HepG2 (cell line): ENCODE results near the gene MYBPC2. TPM values are rescaled to one million over a fixed set of nuclear protein-coding genes. Genes with fewer than 3 reads are reported as not detected.
"Not testable (repeated sequence)": the region's sequence is repeated elsewhere in the genome, so short reads cannot be mapped to it uniquely, and the experiment has no call there.

Experiments
- ATAC-seq: fragments of 200-7000 bp; cut with Tn5 transposase; 3 replicates; pipeline ENCODE4 v1.9.1; 2020; ENCODE audit warnings: mild to moderate bottlenecking, moderate library complexity
- BruUV-seq: library from RNA; stranded (reverse); fragments of 400-500 nt; replicated peaks from 2 replicates; lab custom pipeline; 2021; lab: Mats Ljungman, UMichigan
- CTCF ChIA-PET: fragments of 300-600 bp; formaldehyde crosslinking; extraction: SDS; loops from one replicate; lab custom pipeline; 2021; ENCODE audit warnings: low total read pairs, inconsistent platforms, low intra/inter-chr PET ratio; lab: Yijun Ruan, JAX
- POLR2A ChIA-PET: fragments of 350-600 bp; sonication (Branson Sonifier 250); formaldehyde crosslinking; loops from one replicate; lab custom pipeline; 2020; ENCODE audit warnings: antibody characterized with exemption, inconsistent platforms; lab: Yijun Ruan, JAX
- DNase-seq: peaks from one replicate; pipeline ENCODE4 v3.0.0-alpha.2; 2015; ENCODE audit warnings: low spot score
- FAIRE-seq: peaks from 3 replicates; lab custom pipeline; 2011; peaks lifted over from hg19 to GRCh38; lab: Jason Lieb, UNC
- H2AFZ ChIP-seq: one replicate; pipeline ENCODE4 v1.6.1; 2011; ENCODE audit warnings: low read length, inconsistent platforms
- H3K27ac ChIP-seq: fragments of 300-600 bp; 3 replicates; pipeline ENCODE4 v1.8.0; 2011; ENCODE audit warnings: mixed run types, mild to moderate bottlenecking, mixed read lengths, low read length, inconsistent platforms; ENCODE audit not compliant: insufficient read depth; ENCODE audit errors: extremely low read length
- H3K27me3 ChIP-seq, 2 experiments: fragments of 200-600 bp in 1 of 2; 2 replicates in 1 of 2; 3 replicates in 1 of 2; pipeline versions ENCODE4 v1.6.0 to v1.8.0; 2011; ENCODE audit warnings: low read length in 2 of 2, mild to moderate bottlenecking in 2 of 2, moderate library complexity in 2 of 2, inconsistent platforms in 1 of 2; ENCODE audit not compliant: insufficient read depth in 2 of 2, control insufficient read depth in 1 of 2
- H3K36me3 ChIP-seq, 2 experiments: fragments of 200-600 bp in 1 of 2; replicated peaks in 1 of 2; 2 replicates in 1 of 2; 3 replicates in 1 of 2; pipeline versions ENCODE4 v1.5.1 to v1.8.0; 2011; ENCODE audit warnings: low read length in 2 of 2, inconsistent platforms in 1 of 2; ENCODE audit not compliant: insufficient read depth in 2 of 2, control insufficient read depth in 1 of 2
- H3K4me1 ChIP-seq: 2 replicates; pipeline ENCODE4 v1.5.1; 2012; ENCODE audit warnings: low read length, inconsistent platforms; ENCODE audit not compliant: insufficient read depth
- H3K4me2 ChIP-seq: 2 replicates; pipeline ENCODE4 v1.6.0; 2011; ENCODE audit warnings: low read depth, low read length, inconsistent platforms
- H3K4me3 ChIP-seq, 3 experiments: fragments of 200-600 bp in 1 of 3; sonication (generic), shearing (Covaris generic) in 1 of 3; replicated peaks in 1 of 3; 2 replicates each; pipeline ENCODE4 v1.5.1; 2011 to 2016; ENCODE audit warnings: low read length in 3 of 3, inconsistent platforms in 2 of 3, low read depth in 2 of 3, mild to moderate bottlenecking in 2 of 3, control low read depth in 1 of 3, mixed read lengths in 1 of 3; ENCODE audit not compliant: insufficient read depth in 1 of 3
- H3K79me2 ChIP-seq: one replicate; pipeline ENCODE4 v1.6.1; 2011; ENCODE audit warnings: low read length, inconsistent platforms; ENCODE audit not compliant: insufficient read depth
- H3K9ac ChIP-seq: 2 replicates; pipeline ENCODE4 v1.6.0; 2011; ENCODE audit warnings: mild to moderate bottlenecking, low read depth, low read length, inconsistent platforms; ENCODE audit not compliant: insufficient read depth
- H3K9me3 ChIP-seq: 2 replicates; pipeline ENCODE4 v1.5.1; 2012; ENCODE audit warnings: mild to moderate bottlenecking, low read length
- H4K20me1 ChIP-seq: 2 replicates; pipeline ENCODE4 v1.6.0; 2011; ENCODE audit warnings: inconsistent platforms, mild to moderate bottlenecking, low read length, moderate library complexity; ENCODE audit not compliant: insufficient read depth
- CBX1 ChIP-seq: IDR thresholded peaks from one replicate; pipeline ENCODE4 v1.6.1; 2016; ENCODE audit warnings: antibody characterized with exemption, low read depth
- CENPBD1 ChIP-seq: sonication (generic); formaldehyde crosslinking; IDR thresholded peaks from 2 replicates; pipeline ENCODE4 v1.8.0; 2022; ENCODE audit warnings: missing genetic modification reagents, low read depth, mild to moderate bottlenecking, borderline replicate concordance
- KDM4B ChIP-seq: sonication (generic); formaldehyde crosslinking; IDR thresholded peaks from 2 replicates; pipeline ENCODE4 v1.4.0; 2020; ENCODE audit warnings: missing genetic modification reagents
- MAFK ChIP-seq, 2 experiments: IDR thresholded peaks in 1 of 2; conservative IDR thresholded peaks in 1 of 2; 2 replicates each; pipeline ENCODE4 v1.6.1; 2011; ENCODE audit warnings: improper control_type of control experiment in 2 of 2, low read length in 2 of 2
- MBD4 ChIP-seq: IDR thresholded peaks from 2 replicates; pipeline ENCODE4 v1.6.1; 2012; ENCODE audit warnings: low read length, inconsistent platforms, borderline replicate concordance
- RAD21 ChIP-seq: fragments of 450-650 bp; formaldehyde crosslinking; IDR thresholded peaks from 2 replicates; pipeline ENCODE4 v1.5.0; 2020; ENCODE audit warnings: mild to moderate bottlenecking
- SALL2 ChIP-seq: sonication (generic); formaldehyde crosslinking; IDR thresholded peaks from 2 replicates; pipeline ENCODE4 v1.8.1; 2023; ENCODE audit warnings: mild to moderate bottlenecking, missing genetic modification reagents, inconsistent platforms
- SKIL ChIP-seq: sonication (generic); formaldehyde crosslinking; IDR thresholded peaks from 2 replicates; pipeline ENCODE4 v1.8.0; 2022; ENCODE audit warnings: missing genetic modification reagents, mild to moderate bottlenecking, moderate library complexity, borderline replicate concordance
- TFDP2 ChIP-seq: sonication (generic); formaldehyde crosslinking; IDR thresholded peaks from 2 replicates; pipeline ENCODE4 v1.4.0; 2020; ENCODE audit warnings: missing genetic modification reagents
- ZFX ChIP-seq: sonication (generic); formaldehyde crosslinking; IDR thresholded peaks from 2 replicates; pipeline ENCODE4 v1.4.0; 2020; ENCODE audit warnings: mild to moderate bottlenecking, low read depth, missing genetic modification reagents, moderate library complexity
- ZNF138 ChIP-seq: sonication (generic); formaldehyde crosslinking; IDR thresholded peaks from 2 replicates; pipeline ENCODE4 v1.5.0; 2020; ENCODE audit warnings: mild to moderate bottlenecking, low read depth, missing genetic modification reagents
- ZNF33B ChIP-seq: sonication (generic); formaldehyde crosslinking; IDR thresholded peaks from 2 replicates; pipeline ENCODE4 v1.5.1; 2020; ENCODE audit warnings: mild to moderate bottlenecking, missing genetic modification reagents
- ZNF570 ChIP-seq: sonication (generic); formaldehyde crosslinking; IDR thresholded peaks from 2 replicates; pipeline ENCODE4 v1.4.0; 2020; ENCODE audit warnings: mild to moderate bottlenecking, missing genetic modification reagents, borderline replicate concordance
- ZNF782 ChIP-seq: sonication (generic); formaldehyde crosslinking; IDR thresholded peaks from 2 replicates; pipeline ENCODE4 v1.4.0; 2020; ENCODE audit warnings: missing genetic modification reagents, mild to moderate bottlenecking, borderline replicate concordance
- ZNF850 ChIP-seq: sonication (generic); formaldehyde crosslinking; conservative IDR thresholded peaks from 2 replicates; pipeline ENCODE4 v1.9.0; 2021; ENCODE audit warnings: mild to moderate bottlenecking, missing genetic modification reagents
- WGBS: methylation state at CpG from one replicate; pipeline ENCODE4 v1.1.6; 2017; ENCODE audit warnings: low lambda C conversion rate; 5-methylcytosine and 5-hydroxymethylcytosine counted together
- in situ Hi-C: cut with HindIII; loops from 2 replicates; pipeline ENCODE4 v1.10.0; 2017; ENCODE audit warnings: low pct_unique_long_range_greater_than_20kb; ENCODE audit not compliant: extremely low pct_ligation_motif_present
- intact Hi-C: fragments of 100-400 bp; cut with micrococcal nuclease; formaldehyde crosslinking; loops from one replicate; pipeline ENCODE4 v1.10.0; 2022; ENCODE audit not compliant: unreplicated experiment
- polyA plus RNA-seq, 8 experiments: library from polyadenylated mRNA; depleted of rRNA in 3 of 8; stranded (reverse) in 7 of 8; unstranded in 1 of 8; fragments of >200 nt; fragmentation: Illumina TruSeq in 4 of 8; extraction: Trizol in 4 of 8; gene quantifications; 2 replicates each; pipeline versions ENCODE4 v1.2.1 to v1.2.3, GENCODE V29; 2011 to 2016; ENCODE audit warnings: low read depth in 4 of 8, missing spikeins in 1 of 8, mixed read lengths in 1 of 8; ENCODE audit not compliant: insufficient read depth in 1 of 8
- total RNA-seq, 5 experiments: library from RNA; depleted of rRNA; stranded (reverse); fragments of >200 nt; fragmentation: Illumina TruSeq; extraction: Trizol; gene quantifications; 2 replicates each; pipeline ENCODE4 v1.2.3, GENCODE V29; 2016; ENCODE audit warnings: low read depth in 1 of 5

Gene MYBPC2
- total and polyA plus RNA-seq, 2 of the 13 experiments (the other 11 are each of a cell fraction or from before 2014, with no cell fraction given), result not detected

- no peak for TF ChIP-seq CENPBD1
- no peak for TF ChIP-seq CBX1
- TF ChIP-seq TFDP2 (CRISPR knock-in tag), result no peak
- TF ChIP-seq ZNF33B, result no peak
- TF ChIP-seq ZNF782 (CRISPR knock-in tag), result no peak
- TF ChIP-seq ZNF138 (CRISPR knock-in tag), result no peak
- TF ChIP-seq MAFK (conservative IDR thresholded peaks at IDR 0.05 in 1 of 2, IDR thresholded peaks at IDR 0.05 in 1 of 2; ENCODE audit: low read length in 2 of 2), result no peak
- TF ChIP-seq KDM4B (CRISPR knock-in tag), result no peak
- no peak for TF ChIP-seq RAD21 (CRISPR knock-in tag)
- TF ChIP-seq ZNF570 (CRISPR knock-in tag), result no peak
- no peak for TF ChIP-seq ZFX (CRISPR knock-in tag)
- no peak for TF ChIP-seq MBD4
- no peak for TF ChIP-seq SKIL (CRISPR knock-in tag)
- no peak for TF ChIP-seq ZNF850
- TF ChIP-seq SALL2 (CRISPR knock-in tag), result no peak
Measured at GRCh38 chr19:50387868-50388245, 44.8 kb upstream of the MYBPC2 start (continued).

- H3K9ac ChIP-seq, H3K4me2 ChIP-seq, CTCF ChIA-PET, H2AFZ ChIP-seq, H3K27ac ChIP-seq, ATAC-seq, BruUV-seq, DNase-seq, POLR2A ChIA-PET, in situ Hi-C loops, FAIRE-seq, intact Hi-C loops, H3K9me3 ChIP-seq, H3K4me1 ChIP-seq, H3K27me3 ChIP-seq, H3K4me3 ChIP-seq, H4K20me1 ChIP-seq: not testable (repeated sequence)
- 96% methylated on average over 3 of the region's 3 CpGs for WGBS
- peaks cover 4 to 27% of the 10 kb centered on the region in 2 experiments for H3K36me3 ChIP-seq
- peaks cover 30% of the 10 kb centered on the region for H3K79me2 ChIP-seq
Measured at GRCh38 chr19:50390295-50390694, 42.4 kb upstream of the MYBPC2 start.

GRCh38 chr19:50390952-50391351, 41.7 kb upstream of the MYBPC2 start:
- H3K9ac ChIP-seq, FAIRE-seq, in situ Hi-C loops, H4K20me1 ChIP-seq, ATAC-seq, POLR2A ChIA-PET, BruUV-seq, H3K27me3 ChIP-seq, H3K27ac ChIP-seq, H3K9me3 ChIP-seq, intact Hi-C loops, CTCF ChIA-PET, H2AFZ ChIP-seq, DNase-seq, H3K4me1 ChIP-seq, H3K4me3 ChIP-seq, H3K4me2 ChIP-seq: not testable (repeated sequence)
- 98% methylated on average over 14 of the region's 23 CpGs for WGBS
- peaks cover 4 to 27% of the 10 kb centered on the region in 2 experiments for H3K36me3 ChIP-seq
- H3K79me2 ChIP-seq, result peaks cover 23% of the 10 kb centered on the region
